Activated CD4-positive, CD25-positive, alpha-beta regulatory T cell treated with anti-CD3 and anti-CD28 coated beads, Interleukin-2, amount 50 U/mL, for 72 hours (primary cell): ENCODE data around the gene LSMEM2.
"Not testable (repeated sequence)": the region's sequence is repeated elsewhere in the genome, so short reads cannot be mapped to it uniquely, and the experiment has no call there.

ENCODE experiments used
- DNase-seq: peaks from one replicate; pipeline ENCODE4 v3.0.0; 2021

Gene LSMEM2

DNA sequence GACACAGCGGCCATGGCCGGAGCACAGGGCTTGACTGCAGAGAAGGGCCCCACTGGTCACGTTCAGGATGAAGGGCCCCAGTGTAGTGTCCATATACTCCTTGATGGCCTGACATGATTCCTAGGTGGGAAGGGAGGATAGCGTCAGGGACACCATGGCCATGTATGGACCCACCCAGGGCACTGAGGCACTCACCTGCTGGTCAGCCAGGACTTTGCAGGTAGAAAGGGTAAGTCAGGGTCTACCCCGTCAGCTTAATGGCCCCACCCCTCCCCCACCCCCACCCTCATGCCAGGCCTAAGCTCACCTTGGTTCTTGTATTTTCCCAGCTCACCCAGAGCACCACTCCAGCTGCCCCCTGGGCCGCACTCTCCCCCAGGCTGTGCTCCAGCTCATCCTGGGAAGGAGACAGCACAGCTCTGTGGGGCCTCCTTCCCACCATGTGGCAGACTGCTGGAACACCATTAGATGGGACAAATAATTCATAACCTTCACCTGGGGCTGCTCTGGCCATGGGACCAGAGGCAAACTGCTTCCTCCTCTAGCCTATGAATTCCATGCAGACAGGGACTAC, 21.9 kb downstream of the LSMEM2 start:
- DNase-seq: no peak

DNA sequence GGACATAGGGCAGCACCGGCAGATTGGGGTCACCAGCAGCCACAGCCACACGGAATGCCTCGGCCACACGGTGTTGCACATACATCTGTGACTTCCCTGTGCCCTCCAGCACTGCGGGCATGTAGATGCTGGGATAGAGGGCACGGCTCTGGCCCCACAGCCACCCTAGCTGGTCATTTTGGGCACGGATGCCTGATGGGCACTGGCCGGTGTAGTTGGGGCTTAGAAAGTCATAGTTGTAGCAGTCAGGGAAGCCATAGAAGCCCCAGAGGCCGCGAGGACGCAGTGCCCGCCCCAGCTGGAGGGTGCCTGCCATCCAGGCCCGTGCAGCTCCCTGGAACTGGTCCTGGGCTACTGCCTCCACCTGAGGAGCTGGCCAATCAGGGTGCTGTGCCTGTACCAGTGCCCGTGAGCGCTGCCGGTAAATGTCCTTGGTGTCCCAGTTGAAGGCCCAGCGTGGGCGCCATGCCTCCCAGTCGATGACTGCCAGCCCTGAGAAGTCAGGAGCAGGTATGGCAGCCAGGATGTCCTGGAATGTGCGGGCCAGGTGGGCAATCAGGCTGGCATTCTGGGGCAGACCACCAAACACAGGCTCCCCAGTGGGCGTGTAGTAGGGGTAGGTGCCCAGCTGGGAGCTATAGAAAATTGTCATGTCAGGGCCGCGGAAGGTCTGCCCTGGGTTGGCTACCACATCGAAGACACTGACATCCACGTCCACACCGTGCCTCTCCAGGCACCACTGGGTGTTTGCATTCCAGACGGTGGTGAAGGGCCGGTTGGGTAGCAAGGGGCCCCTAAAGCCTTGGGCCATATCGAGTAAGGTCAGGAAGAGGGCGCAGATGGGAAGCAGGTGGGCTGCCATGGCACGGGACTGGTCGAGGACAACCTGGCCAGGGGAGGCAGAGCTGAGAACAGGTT, 23.5 kb downstream of the LSMEM2 start:
- DNase-seq: no peak

DNA sequence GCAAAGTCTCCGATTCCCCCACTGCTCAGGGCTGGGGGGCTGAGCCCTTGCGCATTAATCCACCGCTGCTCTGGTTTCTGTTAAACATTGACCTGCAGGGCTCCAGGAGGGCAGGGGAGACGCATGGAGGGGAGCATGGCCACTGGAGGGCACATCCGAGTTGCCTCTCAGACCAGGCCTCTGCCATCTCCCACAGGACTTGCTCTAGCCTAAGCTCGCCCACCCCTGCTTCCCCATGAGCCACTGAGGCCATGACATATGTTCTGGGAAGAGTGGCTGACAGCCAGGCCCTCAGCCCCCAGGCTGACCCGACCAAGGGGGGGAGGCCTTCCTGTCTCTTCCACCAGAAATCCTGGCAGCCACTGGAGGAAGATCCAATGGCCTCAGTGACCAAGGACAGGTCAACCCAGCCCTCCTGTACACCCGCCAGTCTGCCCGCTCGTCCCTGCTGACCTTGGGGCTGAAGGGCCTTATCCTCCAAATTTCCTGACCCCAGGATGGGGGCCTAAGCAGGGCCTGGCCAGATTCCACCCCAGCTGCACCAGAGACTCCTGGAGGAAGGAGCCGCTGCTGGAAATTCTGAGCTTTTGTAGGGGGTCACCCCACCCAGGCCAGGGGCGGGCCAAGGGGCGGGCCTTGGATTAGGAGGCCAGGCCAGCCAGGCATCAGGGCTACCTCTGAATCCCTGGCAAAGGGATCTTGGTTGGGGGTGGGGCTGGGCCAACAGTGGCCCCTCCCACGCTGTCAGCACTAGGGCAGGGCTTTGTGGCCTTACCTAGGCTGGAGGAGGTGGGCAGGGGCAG, 24.3 kb downstream of the LSMEM2 start, which contains the start of gene HYAL1:
Gene HYAL1 (minus strand): TSS at position 562 of the 803 bp plus-strand sequence. CDS start 618 bp downstream, outside the sequence.
- no peak for DNase-seq

DNA sequence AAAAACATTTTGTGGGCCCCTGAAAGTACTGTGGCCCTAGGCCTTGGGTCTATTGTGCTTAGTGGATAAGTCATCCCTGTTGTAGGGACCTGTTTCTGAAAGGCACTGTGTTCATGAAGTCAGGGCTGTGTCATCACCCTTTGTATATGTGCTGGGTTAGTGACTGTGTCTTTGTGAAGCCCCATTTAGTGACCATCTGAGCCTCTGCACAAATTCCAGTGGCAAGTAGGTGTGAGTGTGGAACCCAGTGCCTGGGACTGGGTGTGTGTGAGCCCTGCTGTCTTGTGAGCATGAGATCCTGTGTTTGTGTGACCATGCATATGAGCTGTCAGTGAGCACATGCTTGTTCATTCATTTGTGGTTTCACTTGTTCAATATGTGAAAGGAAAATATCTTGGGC, 25.7 kb downstream of the LSMEM2 start:
- DNase-seq: no peak

DNA sequence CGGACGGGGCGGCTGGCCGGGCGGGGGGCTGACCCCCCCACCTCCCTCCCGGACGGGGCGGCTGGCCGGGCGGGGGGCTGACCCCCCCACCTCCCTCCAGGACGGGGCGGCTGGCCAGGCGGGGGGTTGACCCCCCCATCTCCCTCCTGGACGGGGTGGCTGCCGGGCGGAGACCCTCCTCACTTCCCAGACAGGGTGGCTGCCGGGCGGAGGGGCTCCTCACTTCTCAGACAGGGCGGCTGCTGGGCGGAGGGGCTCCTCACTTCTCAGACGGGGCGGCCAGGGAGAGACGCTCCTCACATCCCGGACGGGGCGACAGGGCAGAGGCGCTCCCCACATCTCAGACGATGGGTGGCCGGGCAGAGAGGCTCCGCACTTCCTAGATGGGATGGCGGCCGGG, 33.2 kb downstream of the LSMEM2 start:
- not testable (repeated sequence) for DNase-seq

DNA sequence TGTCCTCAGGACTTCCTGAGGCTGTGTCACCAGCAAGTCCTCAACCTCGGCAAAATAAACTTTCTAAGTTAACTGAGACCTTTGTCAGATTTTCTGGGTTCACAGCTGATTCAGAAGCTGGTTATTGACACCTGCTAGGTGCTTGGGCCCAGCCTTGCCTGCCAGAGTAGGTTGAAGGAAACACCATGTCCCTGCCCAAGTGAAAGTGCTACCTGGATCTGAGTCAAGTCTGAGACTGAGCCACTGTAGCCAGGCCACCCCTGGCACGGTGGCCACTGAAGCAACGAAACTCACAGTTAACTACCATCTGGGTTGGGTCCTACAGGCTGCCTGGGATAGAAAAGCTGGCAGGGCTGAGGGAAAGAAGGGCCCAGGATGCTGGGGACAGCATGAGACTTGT, 35.5 kb downstream of the LSMEM2 start:
- DNase-seq: no peak

DNA sequence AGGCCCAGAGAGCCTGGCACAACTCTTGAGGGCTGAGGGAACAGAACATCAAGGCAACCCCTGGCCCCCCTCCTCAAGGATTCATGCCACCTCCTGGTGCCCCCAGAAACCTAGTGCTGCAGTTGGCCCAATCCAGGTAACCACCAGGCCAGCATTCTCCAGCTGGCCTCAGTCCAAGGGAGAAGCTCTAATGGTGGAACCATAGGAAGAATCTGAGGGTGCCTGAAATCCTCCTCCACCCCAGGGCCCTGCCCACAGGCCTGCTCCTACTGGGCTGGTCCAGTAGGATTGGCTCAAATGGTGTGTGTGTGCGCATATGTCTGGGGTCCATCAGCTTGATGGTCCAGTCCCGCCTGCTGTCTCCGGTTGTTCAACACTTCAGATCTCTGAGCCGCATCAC, 35.9 kb downstream of the LSMEM2 start:
- DNase-seq: no peak

DNA sequence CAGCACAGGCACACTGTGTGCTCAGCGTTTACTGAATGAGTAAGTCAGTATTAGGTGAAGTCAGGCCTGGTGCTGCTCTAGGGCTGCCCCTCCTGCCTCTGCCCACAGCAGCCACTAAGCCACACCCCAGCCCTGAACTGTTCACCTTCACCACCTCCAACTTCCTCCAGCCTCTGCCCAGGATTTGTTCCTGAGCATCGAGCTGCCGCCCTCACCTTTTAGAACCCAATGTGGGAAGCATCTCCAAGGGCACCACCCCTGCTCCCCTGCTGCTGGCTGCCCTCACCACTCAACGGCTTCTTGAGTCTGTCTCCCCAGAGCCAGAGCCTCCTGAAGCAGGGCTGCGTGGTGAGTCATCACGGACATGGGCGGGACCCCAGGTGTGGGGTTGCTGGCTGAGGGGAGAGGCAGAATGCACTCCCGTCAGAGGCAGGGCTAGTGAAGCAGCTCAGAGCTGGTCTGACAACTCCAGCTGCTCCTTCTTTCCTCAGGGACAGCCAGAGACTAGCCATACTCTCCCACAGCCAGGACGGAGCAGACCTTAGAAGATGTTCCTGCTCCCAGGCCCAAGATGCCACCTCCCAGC, 37.9 kb downstream of the LSMEM2 start:
- DNase-seq: no peak

DNA sequence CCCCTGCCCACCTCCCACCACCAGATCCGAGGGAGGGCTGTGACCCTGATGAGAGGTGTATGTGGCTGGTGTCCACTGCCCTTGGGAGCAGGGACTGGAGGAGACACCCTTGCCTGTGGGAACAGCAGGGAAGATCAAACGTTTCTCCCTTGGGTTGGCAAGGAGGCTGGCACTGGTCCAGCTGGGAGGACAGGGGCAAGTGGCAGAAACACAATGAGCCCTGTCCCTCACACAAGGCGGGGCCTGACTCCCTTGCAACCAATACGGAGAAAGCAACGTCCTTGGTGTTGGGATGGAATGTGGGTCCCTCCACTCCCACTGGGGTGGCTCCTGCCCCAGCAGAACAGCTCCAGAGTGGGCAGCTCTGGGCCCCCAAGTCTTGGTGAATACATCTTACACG, 38.4 kb downstream of the LSMEM2 start:
- no peak for DNase-seq

DNA sequence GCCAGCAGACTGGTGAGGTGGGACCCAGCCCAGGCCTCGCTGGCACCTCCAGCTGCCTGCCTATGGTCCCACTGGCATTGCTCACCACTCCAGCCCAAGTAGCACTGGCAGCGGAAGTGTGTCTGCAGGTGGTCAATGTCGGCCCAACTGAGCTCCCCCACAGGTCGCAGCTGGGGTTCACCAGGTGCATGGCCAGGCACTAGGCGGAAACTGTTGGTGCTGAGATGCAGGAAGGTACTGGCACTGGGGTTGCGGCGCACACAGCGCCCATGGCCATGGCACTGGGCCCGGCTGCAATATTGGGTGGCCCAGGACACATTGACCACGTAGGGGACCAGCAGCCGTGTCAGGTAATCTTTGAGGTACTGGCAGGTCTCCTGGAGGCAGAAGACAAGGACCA, 39.3 kb downstream of the LSMEM2 start:
- no peak for DNase-seq

DNA sequence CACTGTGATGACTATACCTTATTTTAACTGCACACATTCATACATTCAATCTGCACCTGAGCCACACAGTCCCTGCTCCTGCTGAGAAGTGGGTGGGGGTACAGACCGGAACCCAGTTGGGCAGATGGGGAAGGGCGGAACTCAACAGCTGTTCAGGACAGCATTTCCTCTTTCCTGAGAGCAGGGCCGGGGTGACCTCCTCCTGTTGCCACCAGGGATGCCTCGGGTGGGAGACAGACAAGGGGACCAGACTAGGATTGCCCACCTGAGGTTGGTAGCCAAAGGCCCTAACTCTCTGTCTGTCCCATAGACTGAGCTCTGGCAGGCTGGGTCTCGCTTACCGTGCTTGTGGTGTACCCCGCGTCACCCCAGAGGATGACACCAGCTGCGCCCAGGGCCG, 39.7 kb downstream of the LSMEM2 start:
- no peak for DNase-seq

DNA sequence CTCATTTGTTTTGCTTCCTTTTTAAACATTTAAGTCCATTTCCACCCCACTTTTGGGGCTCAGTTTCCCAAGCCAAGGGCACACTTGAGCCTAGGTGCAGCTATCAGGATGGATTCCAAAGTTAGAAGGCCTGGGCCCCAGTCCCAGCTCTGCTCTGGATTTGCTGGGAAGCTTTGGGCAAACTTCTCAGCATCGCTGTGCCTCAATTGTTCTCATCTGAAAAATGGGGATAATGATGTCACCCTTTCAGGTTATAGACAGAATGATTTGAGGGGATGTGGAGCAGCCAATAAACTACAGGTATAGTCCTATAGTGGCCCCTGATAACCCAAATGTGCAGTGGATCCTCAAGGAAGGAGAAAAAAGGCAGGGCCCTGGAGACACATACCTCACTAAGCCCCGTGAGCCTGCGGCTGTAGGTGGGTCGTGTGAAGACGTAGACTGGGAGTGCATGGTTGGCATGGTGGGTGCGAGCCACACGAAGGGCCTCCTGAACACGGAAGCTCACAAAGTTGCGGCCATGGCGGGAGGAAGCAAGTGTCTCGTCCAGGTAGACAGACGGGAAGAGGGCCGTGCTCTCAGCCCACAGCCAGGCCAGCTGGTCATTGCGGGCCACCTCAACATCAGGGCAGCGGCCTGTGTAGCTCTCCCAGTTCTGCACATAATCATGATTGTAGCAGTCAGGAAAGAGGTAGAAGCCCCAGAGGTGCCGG, 40.5 kb downstream of the LSMEM2 start:
- no peak for DNase-seq

DNA sequence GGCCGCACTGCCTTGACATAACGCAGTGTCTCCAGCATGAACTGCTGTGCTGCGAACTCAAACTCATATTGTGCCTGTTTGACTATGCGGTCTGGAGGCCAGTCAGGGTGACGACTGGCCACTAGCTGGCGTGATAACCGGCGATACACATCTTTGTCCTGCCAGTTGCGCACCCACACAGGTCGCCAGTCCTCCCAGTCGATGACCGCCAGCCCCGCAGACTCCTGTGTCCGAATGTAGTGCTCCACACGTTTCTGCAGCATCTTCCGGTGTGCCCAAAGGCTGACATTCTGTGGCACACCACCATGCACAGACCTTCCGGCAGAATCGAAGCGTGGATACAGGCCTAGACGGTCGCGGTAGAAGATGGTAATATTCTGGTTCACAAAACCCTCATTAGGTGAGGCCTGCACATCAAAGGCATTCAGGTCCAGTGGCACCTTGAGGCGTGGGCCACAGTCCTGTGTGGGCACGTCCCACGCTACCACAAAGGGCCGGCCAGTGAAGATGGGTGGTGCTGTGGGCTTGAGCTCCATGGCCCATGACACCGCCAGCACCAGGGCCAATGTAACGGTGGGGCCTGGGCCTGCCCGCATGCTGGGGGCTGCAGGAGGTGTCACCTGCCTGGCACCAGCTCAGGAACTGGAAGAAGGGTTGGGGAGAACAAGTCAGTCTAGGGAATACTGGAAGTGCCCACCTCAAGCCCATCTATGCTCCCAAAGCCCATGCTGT, 41.2 kb downstream of the LSMEM2 start:
- no peak for DNase-seq

DNA sequence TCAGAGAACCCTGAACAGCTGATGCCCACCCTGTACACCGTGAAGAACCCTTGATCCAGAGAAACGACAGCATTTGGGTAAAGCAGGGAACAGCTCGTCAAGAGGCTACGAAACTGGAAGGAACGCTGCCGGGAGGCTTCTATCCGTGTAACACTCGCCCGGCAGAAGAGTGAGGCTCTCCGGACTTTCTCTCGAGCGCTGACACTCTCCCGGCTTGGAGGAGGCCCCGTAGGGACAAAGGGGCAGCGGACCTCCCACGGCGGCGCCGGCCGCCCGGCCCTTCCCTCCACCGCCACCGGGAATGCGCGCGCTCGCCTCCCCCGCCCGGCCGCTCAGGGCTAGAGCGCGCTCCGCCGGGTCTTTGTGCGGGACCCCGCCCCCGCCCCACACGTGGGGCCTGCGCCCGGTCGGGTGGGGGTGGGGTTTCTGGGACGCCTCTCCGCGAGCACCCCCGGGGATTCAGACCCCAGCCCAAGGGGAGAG, 42.0 kb downstream of the LSMEM2 start:
- DNase-seq: no peak

DNA sequence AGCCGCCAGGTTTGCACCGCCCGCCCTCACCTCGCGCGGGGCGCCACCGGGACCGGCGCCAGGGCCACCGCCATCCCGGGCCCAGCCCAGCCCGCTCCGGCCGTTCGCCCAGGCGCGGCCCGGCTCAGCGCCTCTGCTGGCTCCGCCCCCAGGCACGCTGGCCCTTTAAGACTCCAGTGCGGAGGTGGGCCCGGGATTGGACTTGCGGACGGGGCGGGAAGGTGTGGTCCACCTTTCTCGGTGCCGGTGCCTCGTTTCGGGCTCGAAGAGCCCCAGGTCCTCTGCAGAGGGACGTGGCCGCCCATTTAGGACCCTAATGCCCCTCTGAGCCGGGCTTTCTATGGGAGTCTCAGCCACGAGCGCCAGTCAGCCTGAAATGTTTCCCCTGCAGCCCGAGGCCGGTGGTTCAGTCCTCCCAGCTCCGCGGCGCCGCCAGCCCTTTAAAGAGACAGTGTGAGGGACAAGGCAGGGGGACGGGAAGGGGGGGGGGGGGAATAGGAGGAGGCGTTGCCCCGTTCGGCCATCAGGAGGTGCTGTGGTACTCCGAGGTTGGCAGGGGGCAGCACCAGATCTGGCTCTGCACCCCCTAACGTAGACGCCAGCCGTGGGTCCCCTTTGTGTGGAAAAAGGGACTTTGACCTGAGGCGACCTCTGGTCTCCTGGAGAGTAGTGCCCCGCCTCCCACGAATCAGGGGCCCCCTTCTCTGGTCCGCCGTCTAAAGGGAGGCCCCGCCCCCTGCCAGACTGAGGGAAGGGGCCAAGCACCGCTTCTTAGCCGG, 42.6 kb downstream of the LSMEM2 start:
- DNase-seq: peak; percentile 85

DNA sequence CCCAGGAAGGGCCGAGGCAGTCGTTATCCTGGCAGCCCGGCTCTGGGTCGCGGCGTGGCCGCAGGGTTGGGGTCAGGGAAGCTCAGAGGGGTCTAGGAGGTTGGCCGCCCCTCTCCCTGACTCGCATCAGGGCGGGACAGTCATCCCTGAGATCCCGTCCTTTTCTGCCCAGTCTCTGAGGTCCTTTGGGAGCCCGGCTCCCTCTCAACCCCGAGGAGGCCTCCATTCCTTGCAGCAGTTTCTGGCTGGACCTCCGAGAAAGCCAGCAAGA, 43.2 kb downstream of the LSMEM2 start:
- no peak for DNase-seq

DNA sequence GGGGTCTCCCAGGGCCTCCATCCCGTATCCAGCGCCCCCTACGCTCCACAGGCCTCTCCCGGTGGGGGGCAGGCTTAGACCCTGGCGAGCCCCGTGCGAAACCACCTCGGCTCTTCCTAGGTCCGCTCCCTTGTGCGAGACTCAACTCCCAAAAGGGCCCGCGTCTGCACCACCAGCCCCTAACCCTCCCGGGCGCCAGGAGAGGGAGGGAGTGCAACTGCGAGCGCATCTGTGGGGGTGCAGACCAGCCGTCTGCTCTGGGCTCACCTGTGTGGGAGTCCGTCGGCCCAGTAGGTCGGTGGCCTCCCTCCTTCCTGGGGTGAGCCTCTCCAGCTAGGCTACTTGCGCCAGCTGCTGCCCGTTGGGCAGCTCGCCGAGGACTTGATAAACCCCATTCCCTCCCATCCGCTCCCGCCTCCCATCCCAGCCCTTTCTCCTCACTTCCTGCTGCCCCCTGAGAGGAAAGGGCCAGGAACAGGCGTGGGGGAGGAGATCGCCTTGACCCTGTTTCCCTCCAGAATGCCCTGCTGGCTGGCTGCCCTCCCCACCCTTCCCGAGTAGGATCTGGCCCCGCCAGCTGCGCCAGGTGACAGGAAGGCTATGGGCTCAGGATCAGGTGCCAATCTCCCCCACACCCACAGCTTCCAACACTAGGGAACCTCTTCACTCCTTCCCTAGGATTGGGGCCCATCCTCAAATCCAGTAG, 43.7 kb downstream of the LSMEM2 start, which contains the start of gene HYAL2:
Gene HYAL2 (minus strand): TSS at position 360 of the 706 bp plus-strand sequence. CDS start 2,256 bp downstream, outside the sequence.
- no peak for DNase-seq

DNA sequence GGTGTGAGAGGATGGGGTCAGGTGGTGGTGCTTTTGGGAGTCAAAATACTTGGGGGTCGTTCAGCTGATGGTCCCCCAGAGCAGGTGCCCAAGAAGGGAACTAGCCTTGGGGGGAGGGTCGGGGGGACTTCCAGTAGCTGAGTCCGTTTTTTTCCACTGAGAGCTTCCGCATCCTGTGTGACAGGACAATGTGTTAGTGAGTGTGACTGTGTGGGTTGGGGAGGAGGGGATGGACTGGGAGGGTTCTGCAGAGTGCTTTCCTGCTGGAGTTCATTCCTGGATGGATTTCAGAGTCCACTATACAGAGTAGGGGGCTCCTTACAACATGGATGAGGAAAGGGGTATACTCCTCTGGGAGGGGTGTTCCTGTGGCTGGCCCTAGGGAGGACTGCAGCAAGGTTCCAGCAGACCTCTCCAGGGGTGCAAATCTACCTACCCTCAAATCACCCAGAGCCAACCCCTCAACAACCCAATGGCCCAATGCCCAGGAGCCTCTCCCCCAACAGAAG, 44.3 kb downstream of the LSMEM2 start:
- no peak for DNase-seq

DNA sequence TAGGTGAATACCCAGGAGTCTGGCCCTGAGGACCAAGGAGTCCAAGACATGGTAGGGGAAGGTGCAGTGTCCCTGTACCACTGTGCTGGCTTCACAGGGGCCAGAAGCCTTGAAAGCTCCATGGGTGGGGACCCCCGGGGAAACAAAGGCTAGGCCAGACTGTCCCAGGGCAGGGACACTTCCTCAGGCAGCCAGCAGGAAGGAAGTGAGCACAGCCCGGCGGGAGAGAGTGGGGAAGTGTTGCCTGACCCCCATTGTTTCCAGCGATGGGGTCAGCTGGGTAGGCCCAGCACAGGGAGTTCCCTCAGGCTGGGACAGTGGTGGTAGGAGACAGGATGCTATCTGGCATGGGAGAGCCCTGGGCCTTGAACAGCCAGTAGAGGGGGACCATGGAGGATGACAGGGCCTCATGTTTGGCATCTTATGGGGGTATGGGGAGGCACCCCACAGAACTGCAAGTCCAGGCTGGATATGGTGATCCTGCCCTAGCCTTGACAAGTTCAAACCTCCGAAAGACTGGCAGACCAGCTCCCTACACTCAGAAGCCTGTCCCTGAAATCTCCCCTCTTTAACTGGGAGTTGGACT, 44.8 kb downstream of the LSMEM2 start:
- DNase-seq: no peak
